ENCODE results near the gene AFF2. TPM values are rescaled to one million over a fixed set of nuclear protein-coding genes. Genes with fewer than 3 reads are reported as not detected.
A peak's percentile ranks its signal among the peaks of the same experiment; 100 is the strongest.

AFF2 gene
- total and polyA plus RNA-seq, 5 experiments from 2014 or later, result 0.13 to 2.0 (median 0.24) TPM

GRCh38 chrX:148574237-148574973 is 74.0 kb downstream of the AFF2 start:
- Mint-ChIP-seq H3K27ac (no peak overlapping the region), H3K9me3 (peaks cover 0 to 1% (median 0%) of the 10 kb centered on the region in 9 donors), H3K36me3 (no peaks in the 10 kb centered on the region), H3K27me3 (no peaks in the 10 kb centered on the region), H3K4me3 (no peak overlapping the region), H3K4me1 (peaks cover 0 to 5% (median 3%) of the 10 kb centered on the region in 4 donors)
- POLR2A ChIA-PET, result no interaction called here
- ATAC-seq (no peak), DNase-seq (no peak)

GRCh38 chrX:148576396-148576795 is 76.0 kb downstream of the AFF2 start:
- Mint-ChIP-seq H3K9me3 (peaks cover 0 to 1% (median 0%) of the 10 kb centered on the region in 9 donors), H3K27me3 (no peaks in the 10 kb centered on the region), H3K4me3 (no peak overlapping the region), H3K27ac (no peak overlapping the region), H3K4me1 (peaks cover 0 to 5% (median 3%) of the 10 kb centered on the region in 4 donors), H3K36me3 (no peaks in the 10 kb centered on the region)
- no peak for ATAC-seq
- POLR2A ChIA-PET, result no interaction called here
- DNase-seq, result no peak

- Mint-ChIP-seq H3K9me3 (peaks cover 0 to 2% (median 0%) of the 10 kb centered on the region in 9 donors), H3K4me3 (no peak overlapping the region), H3K4me1 (peaks cover 0 to 6% (median 2%) of the 10 kb centered on the region in 4 donors), H3K27ac (no peak overlapping the region), H3K27me3 (no peaks in the 10 kb centered on the region), H3K36me3 (no peaks in the 10 kb centered on the region)
- DNase-seq (no peak), ATAC-seq (no peak)
- POLR2A ChIA-PET, result no interaction called here
These were observed 77.3 kb downstream of the AFF2 start for GRCh38 chrX:148577741-148578140.

- H3K36me3 Mint-ChIP-seq, result no peaks in the 10 kb centered on the region
- peaks cover 0 to 6% (median 2%) of the 10 kb centered on the region in 4 donors for H3K4me1 Mint-ChIP-seq
- H3K9me3 Mint-ChIP-seq, result peaks cover 0 to 4% (median 0%) of the 10 kb centered on the region in 9 donors
- no peaks in the 10 kb centered on the region for H3K27me3 Mint-ChIP-seq
- H3K27ac Mint-ChIP-seq, result no peak overlapping the region
- POLR2A ChIA-PET, result no interaction called here
- ATAC-seq, result no peak
- no peak for DNase-seq
- no peak overlapping the region for H3K4me3 Mint-ChIP-seq
These were observed 79.6 kb downstream of the AFF2 start for GRCh38 chrX:148580016-148580415.

- no peaks in the 10 kb centered on the region for H3K36me3 Mint-ChIP-seq
- no peak overlapping the region for H3K4me3 Mint-ChIP-seq
- H3K4me1 Mint-ChIP-seq, result peaks cover 0 to 6% (median 2%) of the 10 kb centered on the region in 4 donors
- POLR2A ChIA-PET, result no interaction called here
- DNase-seq, result no peak
- no peak for ATAC-seq
- peaks cover 0 to 4% (median 0%) of the 10 kb centered on the region in 9 donors for H3K9me3 Mint-ChIP-seq
- H3K27me3 Mint-ChIP-seq, result no peaks in the 10 kb centered on the region
- H3K27ac Mint-ChIP-seq, result no peak overlapping the region
These were observed 81.9 kb downstream of the AFF2 start for GRCh38 chrX:148582353-148582752.

- DNase-seq (no peak), ATAC-seq (no peak)
- H3K27ac Mint-ChIP-seq, result no peak overlapping the region
- no peak overlapping the region for H3K4me3 Mint-ChIP-seq
- no peaks in the 10 kb centered on the region for H3K27me3 Mint-ChIP-seq
- H3K9me3 Mint-ChIP-seq, result no peaks in the 10 kb centered on the region
- POLR2A ChIA-PET, result no interaction called here
- no peaks in the 10 kb centered on the region for H3K36me3 Mint-ChIP-seq
- H3K4me1 Mint-ChIP-seq, result peaks cover 0 to 3% (median 0%) of the 10 kb centered on the region in 4 donors
These were observed 88.4 kb downstream of the AFF2 start for GRCh38 chrX:148588649-148589310.

- POLR2A ChIA-PET, result no interaction called here
- no peak overlapping the region for H3K4me3 Mint-ChIP-seq
- H3K4me1 Mint-ChIP-seq, result peaks cover 0 to 3% (median 0%) of the 10 kb centered on the region in 4 donors
- no peak for DNase-seq
- no peak overlapping the region for H3K27ac Mint-ChIP-seq
- no peaks in the 10 kb centered on the region for H3K9me3 Mint-ChIP-seq
- no peak for ATAC-seq
- no peaks in the 10 kb centered on the region for H3K27me3 Mint-ChIP-seq
- no peaks in the 10 kb centered on the region for H3K36me3 Mint-ChIP-seq
These were observed 92.2 kb downstream of the AFF2 start for GRCh38 chrX:148592595-148592994.

GRCh38 chrX:148593146-148593545 is 92.7 kb downstream of the AFF2 start:
- Mint-ChIP-seq H3K36me3 (no peaks in the 10 kb centered on the region), H3K27ac (no peak overlapping the region), H3K4me1 (peaks cover 0 to 3% (median 0%) of the 10 kb centered on the region in 4 donors), H3K4me3 (no peak overlapping the region), H3K9me3 (no peaks in the 10 kb centered on the region), H3K27me3 (no peaks in the 10 kb centered on the region)
- ATAC-seq (no peak), DNase-seq (no peak)
- POLR2A ChIA-PET, result no interaction called here

GRCh38 chrX:148593987-148594386 is 93.6 kb downstream of the AFF2 start:
- H3K9me3 Mint-ChIP-seq, result no peaks in the 10 kb centered on the region
- POLR2A ChIA-PET, result no interaction called here
- H3K27me3 Mint-ChIP-seq, result no peaks in the 10 kb centered on the region
- DNase-seq (no peak), ATAC-seq (no peak)
- no peaks in the 10 kb centered on the region for H3K36me3 Mint-ChIP-seq
- H3K4me3 Mint-ChIP-seq, result no peak overlapping the region
- H3K4me1 Mint-ChIP-seq, result peaks cover 0 to 3% (median 0%) of the 10 kb centered on the region in 4 donors
- H3K27ac Mint-ChIP-seq, result peak overlapping the region in 1 of 10 donors; percentile 44

- Mint-ChIP-seq H3K9me3 (no peaks in the 10 kb centered on the region), H3K27ac (no peak overlapping the region), H3K36me3 (no peaks in the 10 kb centered on the region), H3K4me3 (no peak overlapping the region), H3K27me3 (no peaks in the 10 kb centered on the region), H3K4me1 (no peaks in the 10 kb centered on the region)
- no peak for DNase-seq
- POLR2A ChIA-PET, result no interaction called here
- no peak for ATAC-seq
These were observed 99.0 kb downstream of the AFF2 start for GRCh38 chrX:148599404-148599803.

GRCh38 chrX:148600131-148600530 is 99.7 kb downstream of the AFF2 start:
- no peak for ATAC-seq
- Mint-ChIP-seq H3K9me3 (no peaks in the 10 kb centered on the region), H3K36me3 (no peaks in the 10 kb centered on the region), H3K4me1 (no peaks in the 10 kb centered on the region), H3K27ac (no peak overlapping the region), H3K27me3 (no peaks in the 10 kb centered on the region), H3K4me3 (no peak overlapping the region)
- POLR2A ChIA-PET, result no interaction called here
- no peak for DNase-seq

GRCh38 chrX:148600581-148600980 is 100.2 kb downstream of the AFF2 start:
- DNase-seq (no peak), ATAC-seq (no peak)
- Mint-ChIP-seq H3K4me3 (no peak overlapping the region), H3K36me3 (no peaks in the 10 kb centered on the region), H3K27me3 (no peaks in the 10 kb centered on the region), H3K9me3 (no peaks in the 10 kb centered on the region), H3K27ac (no peak overlapping the region), H3K4me1 (no peaks in the 10 kb centered on the region)
- POLR2A ChIA-PET, result no interaction called here

GRCh38 chrX:148601034-148601433 is 100.6 kb downstream of the AFF2 start:
- no peaks in the 10 kb centered on the region for H3K4me1 Mint-ChIP-seq
- peaks cover 0 to 3% (median 0%) of the 10 kb centered on the region in 9 donors for H3K9me3 Mint-ChIP-seq
- no peak overlapping the region for H3K4me3 Mint-ChIP-seq
- POLR2A ChIA-PET, result no interaction called here
- DNase-seq, result no peak
- ATAC-seq, result no peak
- peaks cover 0 to 1% (median 0%) of the 10 kb centered on the region in 3 donors for H3K36me3 Mint-ChIP-seq
- H3K27me3 Mint-ChIP-seq, result no peaks in the 10 kb centered on the region
- H3K27ac Mint-ChIP-seq, result no peak overlapping the region
